ENCODE results near the gene GIGYF1.

Gene GIGYF1

GRCh38 chr7:100655908-100656674 lies 38.0 kb downstream of the GIGYF1 start, which contains the start of gene ACTL6B:
Gene ACTL6B (minus strand): TSS chr7:100656448. CDS start chr7:100656354, 94 bp downstream.
- peak; percentile 78 to 80 for DNase-seq
- no peak for TF ChIP-seq GATA1 (IDR thresholded peaks at IDR 0.05; ENCODE audit: low read depth, low read length)
- no peak for TF ChIP-seq POLR2A (IDR thresholded peaks at IDR 0.05; ENCODE audit: low read length)

GRCh38 chr7:100654908-100655831 lies 38.9 kb downstream of the GIGYF1 start:
- TF ChIP-seq POLR2A (IDR thresholded peaks at IDR 0.05; ENCODE audit: low read length) (no peak), GATA1 (IDR thresholded peaks at IDR 0.05; ENCODE audit: low read depth, low read length) (no peak)
- no peak for DNase-seq

- no peak for TF ChIP-seq POLR2A (IDR thresholded peaks at IDR 0.05; ENCODE audit: low read length)
- no peak for TF ChIP-seq GATA1 (IDR thresholded peaks at IDR 0.05; ENCODE audit: low read depth, low read length)
- no peak for DNase-seq
These were observed 44.1 kb downstream of the GIGYF1 start for GRCh38 chr7:100649826-100650565.

DNA sequence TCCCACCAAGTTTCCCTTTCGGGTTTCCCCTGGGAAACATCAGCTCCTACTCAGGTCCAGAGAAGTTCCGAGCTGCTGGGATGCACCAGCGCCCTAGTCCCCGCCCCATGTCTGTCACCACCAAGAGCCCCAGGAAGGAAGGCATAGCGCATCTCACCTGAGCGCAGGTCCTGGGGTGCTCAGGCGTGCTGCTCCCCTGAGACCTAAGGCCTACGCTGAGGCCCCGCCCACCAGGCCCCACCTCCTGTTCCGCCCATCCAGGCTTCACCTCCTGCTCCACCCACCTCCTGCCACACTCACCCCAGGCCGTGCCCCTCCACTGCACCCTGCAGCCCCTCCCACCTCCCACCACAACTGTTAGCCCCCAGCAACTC lies 51.5 kb downstream of the GIGYF1 start:
- TF ChIP-seq POLR2A (IDR thresholded peaks at IDR 0.05; ENCODE audit: low read length) (peak; percentile 89), GATA1 (IDR thresholded peaks at IDR 0.05; ENCODE audit: low read depth, low read length) (no peak)
- DNase-seq, result peak; percentile 87 to 89

DNA sequence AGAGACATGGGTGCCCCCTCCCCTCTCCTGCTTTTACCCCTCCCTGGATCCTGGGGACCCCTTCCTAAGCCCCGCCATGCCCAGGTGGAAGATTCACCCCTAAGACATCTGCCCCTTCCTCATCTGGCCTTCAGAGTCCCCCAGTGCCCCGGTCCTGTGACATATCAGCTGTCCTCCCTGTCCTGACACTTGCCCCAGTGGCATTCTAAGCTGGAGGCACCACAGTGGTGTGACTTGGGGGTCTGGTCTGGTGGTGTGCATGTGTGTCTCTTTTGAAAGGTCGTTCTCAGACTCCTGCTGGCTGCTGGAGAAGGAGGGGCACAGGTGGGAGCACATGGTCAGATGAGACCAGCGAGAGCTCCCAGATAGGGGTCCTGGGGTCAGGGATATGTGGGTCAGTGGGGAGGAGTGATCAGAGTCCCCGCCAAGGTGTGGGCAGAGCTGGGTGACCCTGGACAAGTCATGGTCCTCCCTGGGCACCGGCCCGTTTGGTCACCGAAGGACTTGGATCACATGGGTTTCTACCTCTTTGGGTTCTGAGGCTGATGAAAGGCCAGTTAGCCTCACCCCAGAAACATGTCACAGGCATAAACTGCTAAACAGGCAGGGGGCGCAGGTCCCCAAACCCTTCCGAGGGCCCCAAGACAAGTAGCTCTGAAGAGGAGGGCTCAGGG lies 52.1 kb downstream of the GIGYF1 start:
- DNase-seq, result peak; percentile 81 to 84
- TF ChIP-seq POLR2A (IDR thresholded peaks at IDR 0.05; ENCODE audit: low read length), result no peak
- TF ChIP-seq GATA1 (IDR thresholded peaks at IDR 0.05; ENCODE audit: low read depth, low read length), result no peak

DNA sequence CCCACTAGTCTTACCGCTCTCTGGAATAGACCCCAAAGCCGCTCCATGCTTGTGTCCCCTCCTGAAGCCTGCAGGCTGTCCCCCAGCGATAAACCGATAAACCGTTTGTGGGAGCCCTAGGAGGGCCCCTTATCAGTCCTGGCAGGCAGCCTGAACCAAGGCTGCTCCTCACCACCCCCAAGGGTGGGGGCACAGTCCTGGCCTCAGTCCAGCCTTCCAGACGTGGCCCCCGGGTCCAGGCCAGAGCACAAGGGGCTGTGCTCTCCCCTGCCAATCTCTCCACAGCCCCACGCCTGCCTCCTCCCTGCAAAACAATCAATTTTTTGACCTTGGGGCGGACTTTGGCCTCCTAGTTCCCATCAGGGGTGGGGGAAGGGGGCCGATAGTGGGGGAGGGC lies 52.6 kb downstream of the GIGYF1 start, which contains the start of gene TFR2:
TSS of gene TFR2 (minus strand) at position 90 of the 397 bp plus-strand sequence. CDS start at position 47, 43 bp downstream.
- peak; percentile 96 to 99 for DNase-seq

GRCh38 chr7:100640517-100641440 lies 53.3 kb downstream of the GIGYF1 start:
- DNase-seq, result peak; percentile 84 to 91
- TF ChIP-seq GATA1 (IDR thresholded peaks at IDR 0.05; ENCODE audit: low read depth, low read length), result no peak
- TF ChIP-seq POLR2A (IDR thresholded peaks at IDR 0.05; ENCODE audit: low read length), result peak; percentile 57

More for the DNA sequence above, 52.6 kb downstream of the GIGYF1 start, which contains the start of gene TFR2:
- TF ChIP-seq GATA1 (IDR thresholded peaks at IDR 0.05; ENCODE audit: low read depth, low read length), result peak; percentile 90
- TF ChIP-seq POLR2A (IDR thresholded peaks at IDR 0.05; ENCODE audit: low read length), result peak; percentile 59

GRCh38 chr7:100639995-100640516 lies 54.0 kb downstream of the GIGYF1 start:
- TF ChIP-seq POLR2A (IDR thresholded peaks at IDR 0.05; ENCODE audit: low read length) (no peak), GATA1 (IDR thresholded peaks at IDR 0.05; ENCODE audit: low read depth, low read length) (no peak)
- peak; percentile 70 to 71 for DNase-seq

DNA sequence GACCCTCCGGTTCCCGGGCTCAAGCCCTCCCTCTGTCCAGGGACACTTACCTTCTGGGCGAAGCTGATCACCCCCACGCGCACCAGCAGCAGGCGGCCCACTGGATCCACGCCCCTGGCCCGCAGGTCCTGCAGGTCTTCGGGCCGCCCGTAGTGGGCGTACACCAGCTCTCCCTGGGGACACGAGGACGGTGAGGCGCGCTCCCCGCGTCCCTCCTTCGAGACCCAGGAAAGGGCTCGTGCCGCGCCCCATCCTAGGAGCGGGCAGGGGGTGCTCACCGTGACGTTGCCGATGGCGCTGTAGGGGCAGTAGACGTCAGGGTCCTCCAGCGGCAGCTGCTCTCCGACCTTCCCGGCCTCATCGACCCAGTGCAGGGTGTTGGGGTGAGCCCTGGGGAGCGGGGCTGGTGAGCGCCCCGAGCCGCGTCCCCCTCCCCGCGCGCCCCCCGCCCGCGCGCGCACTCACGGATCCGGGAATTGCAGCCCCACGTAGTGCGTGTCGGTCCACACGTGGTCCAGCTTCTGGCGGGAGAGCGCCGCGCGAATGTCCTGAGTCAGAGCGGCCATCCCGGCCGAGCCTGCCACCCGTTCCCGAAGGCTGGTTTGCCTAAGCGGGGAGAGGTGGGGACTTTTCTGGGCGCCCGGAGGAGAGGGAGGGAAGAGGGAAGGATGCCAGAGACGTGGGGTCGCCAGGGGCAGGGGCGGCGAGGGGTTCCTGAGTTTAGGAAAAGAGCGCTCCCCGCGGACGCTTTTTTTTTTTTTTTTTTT lies 60.9 kb downstream of the GIGYF1 start:
- TF ChIP-seq GATA1 (IDR thresholded peaks at IDR 0.05; ENCODE audit: low read depth, low read length), result no peak
- TF ChIP-seq POLR2A (IDR thresholded peaks at IDR 0.05; ENCODE audit: low read length), result peak; percentile 23
- DNase-seq, result peak; percentile 49 to 62

DNA sequence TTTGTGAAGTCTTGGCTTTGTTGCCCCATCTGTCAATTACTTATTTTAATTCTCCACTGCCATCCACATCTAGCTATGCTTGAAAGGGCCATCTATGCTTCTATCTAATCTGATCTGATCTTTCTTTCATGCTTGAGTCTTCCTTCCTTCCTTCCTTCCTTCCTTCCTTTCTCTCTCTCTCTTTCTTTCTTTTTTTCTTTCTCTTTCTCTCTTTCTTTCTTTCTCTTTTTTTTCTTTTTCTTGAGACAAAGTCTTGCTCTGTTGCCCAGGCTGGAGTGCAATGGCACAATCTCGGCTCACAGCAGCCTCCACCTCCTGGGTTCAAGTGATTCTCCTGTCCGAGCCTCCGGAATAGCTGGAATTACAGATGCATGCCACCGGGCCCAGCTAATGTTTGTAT lies 64.0 kb downstream of the GIGYF1 start:
- DNase-seq, result no peak
- TF ChIP-seq GATA1 (IDR thresholded peaks at IDR 0.05; ENCODE audit: low read depth, low read length), result no peak
- TF ChIP-seq POLR2A (IDR thresholded peaks at IDR 0.05; ENCODE audit: low read length), result no peak
